Measurements from ENCODE around the gene SRP72.

The SRP72 gene

DNA sequence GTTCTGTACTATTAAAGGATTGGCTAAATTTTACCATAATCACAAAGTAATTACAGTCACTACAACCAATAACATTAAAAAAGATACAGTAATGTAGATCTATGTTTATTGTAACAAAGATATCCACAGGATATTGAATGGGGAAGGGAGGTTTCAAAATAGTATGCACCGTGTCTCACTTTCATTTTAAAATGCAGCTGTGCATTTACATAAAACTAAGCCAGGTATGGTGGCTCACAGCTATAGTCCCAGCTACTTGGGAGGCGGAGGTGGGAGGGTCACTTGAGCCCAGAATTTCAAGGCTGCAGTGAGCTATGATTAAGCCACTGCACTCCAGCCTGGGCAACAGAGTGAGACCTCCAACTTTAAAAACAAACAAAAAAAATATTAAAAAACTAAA is 8.5 kb downstream of the SRP72 start:
- no peak for DNase-seq (ENCODE audit: extremely low spot score)
- no peak for TF ChIP-seq HDGF (IDR thresholded peaks at IDR 0.05; ENCODE audit: borderline replicate concordance)
- ChIA-PET POLR2A (no interaction called here), CTCF (no interaction called here)

DNA sequence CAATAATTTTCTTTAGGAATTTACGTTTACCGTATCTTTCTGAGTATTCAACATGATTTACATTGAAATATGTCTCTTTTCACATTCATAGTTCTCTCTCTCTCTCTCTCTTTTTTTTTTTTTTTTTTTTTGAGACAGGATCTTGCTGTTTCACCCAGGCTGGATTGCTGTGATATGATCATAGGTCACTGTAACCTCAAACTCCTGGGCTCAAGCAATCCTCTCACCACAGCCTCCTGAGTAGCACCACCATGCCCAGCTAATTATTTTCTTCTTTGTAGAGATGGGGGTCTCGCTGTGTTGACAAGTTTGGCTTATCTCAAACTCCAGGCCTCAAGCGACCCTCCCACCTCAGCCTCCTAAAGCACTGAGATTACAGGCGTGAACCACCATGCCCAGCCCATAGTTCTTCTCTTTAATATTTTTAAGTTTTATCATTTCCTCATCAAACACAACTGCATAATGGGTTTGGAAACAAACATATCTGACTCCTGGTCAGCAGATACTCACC is 9.8 kb downstream of the SRP72 start:
- no peak for DNase-seq (ENCODE audit: extremely low spot score)
- TF ChIP-seq LEF1 (IDR thresholded peaks at IDR 0.05; ENCODE audit: borderline replicate concordance) (no peak), ZNF384 (IDR thresholded peaks at IDR 0.05) (no peak), CTBP1 (IDR thresholded peaks at IDR 0.05; ENCODE audit: borderline replicate concordance) (no peak), FOXA1 (IDR thresholded peaks at IDR 0.05) (no peak), SP1 (IDR thresholded peaks at IDR 0.05) (no peak), SUZ12 (IDR thresholded peaks at IDR 0.05) (no peak), HDGF (IDR thresholded peaks at IDR 0.05; ENCODE audit: borderline replicate concordance) (no peak), FOXM1 (IDR thresholded peaks at IDR 0.05; ENCODE audit: borderline replicate concordance) (no peak), BHLHE40 (IDR thresholded peaks at IDR 0.05; ENCODE audit: borderline replicate concordance) (no peak), NFRKB (IDR thresholded peaks at IDR 0.05) (no peak), ELF4 (IDR thresholded peaks at IDR 0.05) (no peak), L3MBTL2 (conservative IDR thresholded peaks at IDR 0.05) (no peak), FOXK2 (IDR thresholded peaks at IDR 0.05) (no peak), ARNT (IDR thresholded peaks at IDR 0.05) (no peak)
- TF ChIP-seq, protein P1, sequence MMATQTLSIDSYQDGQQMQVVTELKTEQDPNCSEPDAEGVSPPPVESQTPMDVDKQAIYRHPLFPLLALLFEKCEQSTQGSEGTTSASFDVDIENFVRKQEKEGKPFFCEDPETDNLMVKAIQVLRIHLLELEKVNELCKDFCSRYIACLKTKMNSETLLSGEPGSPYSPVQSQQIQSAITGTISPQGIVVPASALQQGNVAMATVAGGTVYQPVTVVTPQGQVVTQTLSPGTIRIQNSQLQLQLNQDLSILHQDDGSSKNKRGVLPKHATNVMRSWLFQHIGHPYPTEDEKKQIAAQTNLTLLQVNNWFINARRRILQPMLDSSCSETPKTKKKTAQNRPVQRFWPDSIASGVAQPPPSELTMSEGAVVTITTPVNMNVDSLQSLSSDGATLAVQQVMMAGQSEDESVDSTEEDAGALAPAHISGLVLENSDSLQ (IDR thresholded peaks at IDR 0.05) = no peak
- POLR2A ChIA-PET = no interaction called here
- CTCF ChIA-PET = no interaction called here

DNA sequence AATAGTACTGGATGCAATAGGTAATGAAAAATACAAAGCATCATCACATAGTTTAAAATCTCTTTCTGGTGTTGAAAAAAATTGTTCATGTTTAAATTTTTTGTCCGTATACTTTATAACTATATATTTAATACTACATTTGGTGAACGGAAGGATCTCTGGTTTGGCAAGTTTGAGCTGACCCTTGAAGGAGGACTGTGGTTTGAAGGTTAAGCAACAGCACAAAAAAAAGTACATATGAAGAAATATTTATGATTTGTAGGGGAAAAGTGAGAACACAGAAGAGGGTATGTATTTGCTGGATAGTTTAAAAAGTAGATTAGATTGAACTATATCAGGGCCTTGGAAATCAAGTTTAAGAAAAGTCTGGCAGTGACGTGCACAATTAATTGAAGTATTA is 13.3 kb downstream of the SRP72 start:
- ChIA-PET CTCF (no interaction called here), POLR2A (no interaction called here)
- TF ChIP-seq ZNF384 (IDR thresholded peaks at IDR 0.05) = no peak
- TF ChIP-seq, protein P1 (IDR thresholded peaks at IDR 0.05) = no peak
- TF ChIP-seq SUZ12 (IDR thresholded peaks at IDR 0.05) = no peak
- TF ChIP-seq ARNT (IDR thresholded peaks at IDR 0.05) = no peak
- no peak for TF ChIP-seq FOXK2 (IDR thresholded peaks at IDR 0.05)
- no peak for DNase-seq (ENCODE audit: extremely low spot score)

- TF ChIP-seq FOXK2 (IDR thresholded peaks at IDR 0.05) (no peak), BHLHE40 (IDR thresholded peaks at IDR 0.05; ENCODE audit: borderline replicate concordance) (no peak), FOXA1 (IDR thresholded peaks at IDR 0.05) (no peak), ZNF384 (IDR thresholded peaks at IDR 0.05) (no peak), L3MBTL2 (conservative IDR thresholded peaks at IDR 0.05) (no peak), NFRKB (IDR thresholded peaks at IDR 0.05) (no peak), HDGF (IDR thresholded peaks at IDR 0.05; ENCODE audit: borderline replicate concordance) (no peak), ARNT (IDR thresholded peaks at IDR 0.05) (no peak), LEF1 (IDR thresholded peaks at IDR 0.05; ENCODE audit: borderline replicate concordance) (no peak), CTBP1 (IDR thresholded peaks at IDR 0.05; ENCODE audit: borderline replicate concordance) (no peak)
- ChIA-PET POLR2A (no interaction called here), CTCF (no interaction called here)
- DNase-seq (ENCODE audit: extremely low spot score) = no peak
Observed at GRCh38 chr4:56496241-56496640, 28.8 kb downstream of the SRP72 start.

- ChIA-PET CTCF (no interaction called here), POLR2A (no interaction called here)
- TF ChIP-seq ZNF384 (IDR thresholded peaks at IDR 0.05) = no peak
- no peak for TF ChIP-seq FOXM1 (IDR thresholded peaks at IDR 0.05; ENCODE audit: borderline replicate concordance)
- TF ChIP-seq BHLHE40 (IDR thresholded peaks at IDR 0.05; ENCODE audit: borderline replicate concordance) = no peak
- TF ChIP-seq L3MBTL2 (conservative IDR thresholded peaks at IDR 0.05) = no peak
- no peak for TF ChIP-seq LEF1 (IDR thresholded peaks at IDR 0.05; ENCODE audit: borderline replicate concordance)
- no peak for TF ChIP-seq CTBP1 (IDR thresholded peaks at IDR 0.05; ENCODE audit: borderline replicate concordance)
- no peak for TF ChIP-seq NFRKB (IDR thresholded peaks at IDR 0.05)
- no peak for TF ChIP-seq ARNT (IDR thresholded peaks at IDR 0.05)
- no peak for TF ChIP-seq FOXA1 (IDR thresholded peaks at IDR 0.05)
- no peak for DNase-seq (ENCODE audit: extremely low spot score)
Observed at GRCh38 chr4:56505269-56506130, 38.1 kb downstream of the SRP72 start, which contains the start of gene ARL9. ARL9 (plus strand) TSS chr4:56505791; CDS start chr4:56505863, 72 bp downstream.

- ChIA-PET POLR2A (no interaction called here), CTCF (no interaction called here)
- TF ChIP-seq SP1 (IDR thresholded peaks at IDR 0.05) (no peak), TARDBP (IDR thresholded peaks at IDR 0.05) (no peak)
- no peak for DNase-seq (ENCODE audit: extremely low spot score)
Observed at GRCh38 chr4:56511098-56511497, 43.7 kb downstream of the SRP72 start.

- TF ChIP-seq CTBP1 (IDR thresholded peaks at IDR 0.05; ENCODE audit: borderline replicate concordance) (no peak), FOXA1 (IDR thresholded peaks at IDR 0.05) (no peak), SUZ12 (IDR thresholded peaks at IDR 0.05) (no peak), L3MBTL2 (conservative IDR thresholded peaks at IDR 0.05) (no peak), ELF4 (IDR thresholded peaks at IDR 0.05) (no peak), BHLHE40 (IDR thresholded peaks at IDR 0.05; ENCODE audit: borderline replicate concordance) (no peak), TARDBP (IDR thresholded peaks at IDR 0.05) (no peak)
- DNase-seq (ENCODE audit: extremely low spot score) = no peak
- ChIA-PET CTCF (interaction anchor here (0.6 kb wide), 1 partner anchor 28 kb away, joined by 3 read pairs; no protein-coding TSS in a partner anchor), POLR2A (no interaction called here)
Observed at GRCh38 chr4:56512166-56512565, 44.7 kb downstream of the SRP72 start.

Measured in HEK293T (cell line).